Nucleus accumbens (tissue), 56 donors: ENCODE data around the gene CTNNBL1.
"Not testable (repeated sequence)": the region's sequence is repeated elsewhere in the genome, so short reads cannot be mapped to it uniquely, and the experiment has no call there.

Source experiments
- DNase-seq, 56 donors: peaks; one replicate each; lab custom pipeline; 2025; lab: John Stamatoyannopoulos, UW

Gene CTNNBL1

DNA sequence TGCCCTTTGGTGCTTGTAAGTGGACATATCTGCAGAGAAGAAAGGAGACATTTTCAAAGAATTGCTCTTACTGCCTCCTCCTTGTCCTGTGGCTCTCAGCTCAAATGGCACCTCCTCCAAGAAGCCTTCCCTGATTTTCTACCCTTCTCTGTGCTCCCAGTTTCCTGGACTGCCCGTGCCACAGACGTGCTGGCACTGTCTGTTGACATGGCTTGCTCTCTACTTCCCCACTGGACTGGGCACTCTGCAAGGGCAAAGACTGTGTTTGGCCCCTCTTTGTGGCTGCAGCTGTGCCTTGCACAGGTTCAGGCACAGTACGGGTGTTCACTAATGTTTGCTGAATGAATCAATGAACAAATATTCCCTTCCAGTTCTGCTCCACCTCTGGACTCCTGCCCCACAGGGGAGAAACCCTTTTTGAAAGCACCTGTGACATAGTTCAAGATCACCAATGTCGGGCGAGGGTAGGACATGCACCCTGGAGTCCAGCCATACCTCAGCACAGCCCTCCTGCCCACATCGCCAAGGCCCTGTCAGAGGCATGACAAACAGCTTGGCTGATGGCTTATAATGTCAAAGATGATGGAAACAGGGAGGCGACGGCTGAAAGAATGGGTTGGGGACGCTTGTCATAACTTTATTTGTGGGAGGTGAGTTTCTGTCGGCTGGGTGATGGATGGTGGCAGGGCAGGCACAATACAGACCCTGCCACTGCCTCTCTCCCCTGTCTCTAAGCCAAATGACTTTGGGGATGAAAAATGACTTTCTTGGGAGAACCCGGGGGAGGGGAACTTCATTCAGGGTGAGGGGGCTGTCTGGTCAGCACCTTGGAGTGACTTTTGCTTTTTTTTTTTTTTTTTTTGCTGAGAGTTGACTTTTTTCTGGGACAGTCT lies 15.6 kb upstream of the CTNNBL1 start:
- DNase-seq = no peak

DNA sequence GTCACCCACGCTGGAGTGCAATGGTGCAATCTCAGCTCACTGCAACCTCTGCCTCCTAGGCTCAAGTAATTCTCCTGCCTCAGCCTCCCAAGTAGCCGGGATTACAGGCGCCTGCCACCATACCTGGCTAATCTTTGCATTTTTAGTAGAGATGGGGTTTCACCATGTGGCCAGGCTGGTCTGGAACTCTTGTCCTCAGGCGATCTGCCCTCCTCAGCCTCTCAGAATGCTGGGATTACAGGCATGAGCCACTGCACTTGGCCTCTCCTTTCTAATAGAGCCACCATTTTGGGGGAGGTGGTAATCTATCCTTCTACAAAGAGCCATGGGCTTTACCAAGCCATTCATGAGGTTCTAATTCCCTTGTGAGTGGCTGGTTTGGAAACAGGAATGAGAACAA lies 14.1 kb upstream of the CTNNBL1 start:
- DNase-seq = not testable (repeated sequence)

DNA sequence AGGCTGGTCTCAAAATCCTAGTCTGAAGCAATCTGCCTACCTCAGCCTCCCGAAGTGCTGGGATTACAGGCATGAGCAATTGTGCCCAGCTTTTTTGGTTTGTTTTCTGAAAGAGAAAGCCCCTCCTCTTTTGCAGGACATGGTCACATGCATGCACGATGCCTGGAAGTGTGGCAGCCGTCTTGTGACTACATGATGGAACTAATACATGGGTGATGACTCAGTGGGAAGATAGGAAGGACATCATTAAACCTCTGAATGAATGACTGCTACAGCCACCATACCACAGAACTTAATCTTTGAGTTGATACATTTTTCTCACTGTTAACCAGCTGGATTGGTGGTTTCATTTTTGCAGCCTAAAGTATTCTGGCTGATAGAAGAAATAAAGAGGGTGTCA lies 13.4 kb upstream of the CTNNBL1 start:
- DNase-seq = no peak

DNA sequence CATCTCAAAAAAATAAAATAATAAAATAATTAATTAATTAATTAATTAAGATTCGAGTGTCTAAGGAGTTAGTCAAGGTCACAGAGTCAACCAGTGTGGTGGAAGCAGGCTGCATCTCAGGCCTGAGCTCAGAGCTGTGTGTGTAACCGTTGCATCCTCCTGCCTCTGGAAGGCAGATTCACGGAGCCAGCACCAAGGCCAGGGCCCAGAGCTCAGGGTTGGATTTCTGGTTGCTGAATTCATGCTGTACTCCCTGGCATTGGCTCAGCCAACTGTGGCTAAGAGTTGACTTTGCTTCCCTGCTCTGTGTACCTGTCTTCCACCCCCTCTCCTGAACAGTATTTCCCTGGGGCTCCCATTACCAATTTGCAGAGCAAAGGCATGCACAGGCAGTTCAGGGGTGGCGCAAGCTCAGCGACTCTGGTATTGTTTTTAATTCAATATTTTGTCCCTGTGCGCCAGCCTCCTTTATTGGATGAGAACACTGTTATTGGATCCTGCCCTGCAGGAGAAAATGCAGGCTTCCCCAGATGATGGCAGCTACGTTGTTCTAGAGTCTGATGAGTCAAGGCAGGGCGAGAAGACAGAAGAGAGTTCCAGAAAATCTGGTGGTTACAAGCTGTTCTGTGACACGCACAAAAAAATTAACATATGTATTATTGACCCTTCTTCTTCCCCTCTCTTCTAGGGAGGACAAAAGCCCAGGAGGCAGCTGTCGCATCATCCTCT lies 12.3 kb upstream of the CTNNBL1 start:
- DNase-seq = no peak

DNA sequence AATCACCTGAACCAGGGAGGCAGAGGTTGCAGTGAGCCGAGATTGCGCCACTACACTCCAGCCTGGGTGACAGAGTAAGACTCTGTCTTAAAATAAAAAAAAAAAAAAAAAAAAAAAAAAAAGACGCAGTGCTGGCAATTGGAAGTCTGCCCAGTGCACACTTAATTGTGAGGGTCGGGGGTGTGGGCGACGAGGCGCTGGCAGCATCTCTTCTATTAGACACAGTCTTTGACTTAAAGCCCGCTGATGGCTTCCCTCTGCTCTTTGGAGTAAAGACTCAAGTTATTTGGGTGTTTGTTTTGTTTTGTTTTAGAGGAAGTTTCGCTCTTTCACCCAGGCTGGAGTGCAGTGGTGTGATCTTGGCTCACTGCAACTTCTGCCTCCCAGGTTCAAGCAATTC lies 10.7 kb upstream of the CTNNBL1 start:
- DNase-seq = not testable (repeated sequence)

GRCh38 chr20:37686762-37687477 lies 6.9 kb upstream of the CTNNBL1 start:
- DNase-seq = no peak

DNA sequence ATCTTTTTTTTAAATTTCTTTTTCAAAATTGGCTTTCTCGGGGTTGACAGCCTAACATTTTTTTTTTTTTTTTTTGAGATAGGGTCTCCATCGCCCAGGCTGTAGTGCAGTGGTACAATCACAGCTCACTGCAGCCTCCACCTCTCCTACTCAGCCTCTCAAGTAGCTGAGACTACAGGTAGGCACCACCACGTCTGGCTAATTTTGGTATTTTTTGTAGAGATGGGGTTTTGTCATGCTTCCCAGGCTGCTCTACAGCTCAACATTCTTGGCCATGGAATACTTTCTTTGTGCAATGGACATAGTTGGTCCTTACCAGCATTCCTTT lies 6.4 kb upstream of the CTNNBL1 start:
- no peak for DNase-seq

DNA sequence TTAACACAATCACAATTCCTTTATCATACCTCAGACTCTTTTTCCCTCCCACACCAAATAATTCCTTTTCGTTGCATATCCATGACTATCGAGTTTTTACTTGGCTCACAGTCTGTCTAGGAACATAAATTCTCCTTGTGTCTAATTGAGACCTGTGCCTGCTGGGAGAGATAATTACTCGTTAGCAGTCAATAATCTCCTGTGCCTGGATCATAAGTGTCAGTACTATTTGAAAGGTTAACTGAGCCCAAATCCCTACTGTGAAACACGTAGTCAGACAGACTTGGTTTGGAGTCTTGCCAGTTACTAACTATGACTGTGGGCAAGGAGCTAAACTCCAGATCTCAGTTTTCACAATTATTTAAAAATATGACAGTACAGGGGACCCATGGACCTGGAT lies 5.7 kb upstream of the CTNNBL1 start:
- no peak for DNase-seq

DNA sequence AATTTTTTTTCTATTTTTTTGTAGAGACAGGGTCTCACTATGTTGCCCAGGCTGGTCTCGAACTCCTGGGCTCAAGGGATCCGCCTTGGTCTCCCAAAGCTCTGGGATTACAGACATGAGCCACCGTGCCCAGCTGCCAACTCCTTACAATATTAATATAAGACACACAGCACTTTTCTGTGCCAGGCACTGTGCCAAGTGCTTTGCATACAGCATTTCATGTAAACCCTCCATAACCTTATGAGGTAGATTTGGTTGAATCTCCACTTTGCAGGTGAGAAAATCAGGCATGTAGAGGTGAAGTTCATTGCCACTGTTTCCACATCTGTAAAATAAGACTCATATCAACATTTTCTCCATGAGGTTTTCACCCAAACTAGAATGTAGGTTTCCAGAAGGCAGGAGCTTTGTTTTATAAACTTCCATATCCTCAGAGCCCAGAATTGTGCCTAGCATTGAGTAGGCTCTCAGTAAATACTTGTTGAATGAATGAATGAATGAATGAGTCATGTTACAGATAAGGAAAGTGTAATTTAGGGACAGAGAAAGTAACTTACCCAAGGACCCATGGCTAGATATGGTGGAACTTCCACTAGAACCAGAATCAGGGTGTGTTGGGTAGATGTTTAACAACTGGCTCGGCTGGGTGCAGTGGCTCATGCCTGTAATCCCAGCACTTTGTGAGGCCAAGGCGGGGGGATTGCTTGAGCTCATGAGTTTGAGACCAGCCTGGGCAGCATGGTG lies 3.0 kb upstream of the CTNNBL1 start:
- no peak for DNase-seq

- DNase-seq = no peak
Observed at GRCh38 chr20:37692459-37693166, 1.2 kb upstream of the CTNNBL1 start.

DNA sequence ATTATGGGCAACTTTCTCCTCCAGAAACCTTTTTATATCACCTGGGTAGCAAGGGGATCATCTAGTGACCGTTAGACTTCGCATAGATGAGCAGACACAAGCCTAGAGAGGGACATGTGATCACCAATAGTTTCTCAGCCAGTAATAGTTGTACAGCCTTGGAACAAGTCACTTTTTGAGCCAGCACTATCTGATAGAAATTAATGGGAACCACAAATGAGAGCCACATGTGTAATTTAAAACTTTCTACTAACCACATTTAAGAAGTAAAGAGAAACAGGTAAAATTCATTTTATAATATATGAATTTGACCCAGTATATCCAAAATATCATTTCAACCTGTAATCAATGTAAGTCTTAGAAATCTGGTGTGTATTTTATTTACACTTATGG lies 592 bp upstream of the CTNNBL1 start:
- DNase-seq = no peak

DNA sequence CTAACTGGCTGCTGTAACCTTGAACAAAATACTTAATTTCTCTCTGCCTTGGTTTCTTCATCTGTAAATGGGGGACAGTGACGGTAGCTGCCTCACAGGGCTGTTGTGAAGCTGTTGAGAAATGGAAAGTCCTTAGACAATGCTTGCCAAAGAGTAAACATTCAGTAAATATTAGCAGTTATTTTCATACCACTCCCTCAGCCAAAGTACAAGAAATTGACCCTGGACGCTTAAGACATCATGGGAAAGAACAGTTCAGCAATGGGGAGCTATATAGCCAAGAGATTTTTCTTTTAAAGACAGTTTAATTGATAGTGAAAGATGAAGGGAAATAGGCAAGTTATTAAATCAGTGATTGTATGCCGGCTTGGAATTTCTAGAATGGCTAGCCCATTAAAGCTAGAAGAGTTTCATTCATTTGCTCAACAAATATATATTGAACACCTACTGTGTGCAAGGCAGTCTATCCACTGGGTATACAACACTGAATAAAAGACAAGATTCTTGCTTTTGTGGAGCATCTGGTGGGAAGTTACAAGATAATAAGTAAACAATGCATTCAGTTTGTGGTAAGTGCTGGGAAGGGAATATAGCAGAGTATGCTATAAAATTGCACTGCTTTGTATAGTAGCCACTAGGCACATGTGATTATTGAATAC lies 2.0 kb downstream of the CTNNBL1 start:
- DNase-seq = no peak

DNA sequence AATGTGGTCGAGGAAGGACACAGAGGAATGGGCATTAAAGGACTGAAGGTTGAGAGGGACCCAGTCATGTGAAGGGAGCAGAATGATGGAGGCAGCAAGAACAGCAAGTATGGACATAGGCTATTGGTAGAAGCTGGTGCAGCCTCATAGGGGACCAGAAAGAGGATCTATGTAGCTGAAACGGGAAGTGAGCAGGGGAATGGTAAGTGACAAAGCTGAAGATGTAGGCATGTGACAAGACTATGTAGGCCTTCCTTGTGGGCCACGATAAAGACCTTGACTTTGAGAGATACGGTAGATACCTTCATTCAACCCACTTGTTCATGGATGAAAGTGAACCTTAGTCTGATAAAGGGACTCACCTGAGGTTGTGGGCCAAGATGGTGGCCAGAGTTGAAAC lies 3.5 kb downstream of the CTNNBL1 start:
- peak in 4 of 56 donors; percentile 2 to 8 (median 4) for DNase-seq

- DNase-seq = no peak
Observed at GRCh38 chr20:37699202-37699601, 5.4 kb downstream of the CTNNBL1 start.

DNA sequence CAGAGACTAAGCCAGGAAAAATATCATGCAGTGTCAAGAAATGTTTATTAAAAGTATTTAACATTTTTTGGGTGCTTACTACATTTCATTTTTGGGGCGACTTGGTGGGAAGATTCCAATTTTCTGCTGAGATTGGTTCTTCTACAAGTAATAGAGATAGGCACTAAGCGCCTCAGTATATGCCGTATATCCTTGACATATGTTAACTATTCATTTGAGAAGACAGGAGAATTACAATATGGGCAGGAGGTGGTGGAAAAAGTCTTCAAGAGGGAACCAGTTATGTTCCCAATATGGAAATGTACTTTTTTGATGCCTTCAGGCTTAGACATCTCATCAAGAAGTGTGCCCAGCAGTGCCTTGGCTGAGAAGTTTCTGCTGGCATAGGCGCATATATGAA lies 6.5 kb downstream of the CTNNBL1 start:
- no peak for DNase-seq

- DNase-seq = not testable (repeated sequence)
Observed at GRCh38 chr20:37701676-37702075, 7.8 kb downstream of the CTNNBL1 start.

DNA sequence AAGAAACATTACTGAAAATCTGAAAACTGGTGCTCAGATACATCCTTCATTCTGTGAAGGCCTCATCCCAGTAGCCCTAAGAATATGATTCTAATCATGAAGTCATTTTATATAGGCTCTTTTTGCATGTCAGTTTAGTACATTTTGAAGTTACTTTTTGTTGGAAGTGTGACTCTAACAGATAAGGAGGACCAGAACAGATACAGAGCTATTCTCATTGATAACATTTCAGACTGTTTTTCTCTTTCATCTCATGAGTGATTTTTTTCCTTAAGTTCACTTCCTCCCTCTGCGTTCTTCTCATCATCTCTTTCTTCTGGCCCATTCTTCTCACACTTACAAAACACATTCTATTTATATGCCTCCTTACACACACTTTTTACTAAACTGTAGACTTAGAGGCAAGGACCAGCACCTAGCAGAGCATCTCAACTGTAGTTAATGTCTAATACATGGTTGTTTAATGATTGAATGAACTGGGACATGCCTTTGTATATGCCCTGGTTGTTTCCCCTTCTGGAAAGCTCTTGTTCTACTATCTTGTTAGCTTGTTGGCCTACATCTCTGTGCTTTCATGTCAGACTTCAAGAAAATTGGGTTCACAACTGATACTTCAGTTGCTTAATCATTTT lies 8.7 kb downstream of the CTNNBL1 start:
- DNase-seq = no peak

GRCh38 chr20:37703035-37703845 lies 9.4 kb downstream of the CTNNBL1 start:
- no peak for DNase-seq
